ENCODE results near the gene TRIM9. TPM values are rescaled to one million over a fixed set of nuclear protein-coding genes. Genes with fewer than 3 reads are reported as not detected.
A peak's percentile ranks its signal among the peaks of the same experiment; 100 is the strongest.

TRIM9 gene
- total and polyA plus RNA-seq, 9 of the 15 experiments (the other 6 are each of a cell fraction or from before 2014, with no cell fraction given): 0.03 to 0.15 (median 0.04) TPM; not detected in 4

DNA sequence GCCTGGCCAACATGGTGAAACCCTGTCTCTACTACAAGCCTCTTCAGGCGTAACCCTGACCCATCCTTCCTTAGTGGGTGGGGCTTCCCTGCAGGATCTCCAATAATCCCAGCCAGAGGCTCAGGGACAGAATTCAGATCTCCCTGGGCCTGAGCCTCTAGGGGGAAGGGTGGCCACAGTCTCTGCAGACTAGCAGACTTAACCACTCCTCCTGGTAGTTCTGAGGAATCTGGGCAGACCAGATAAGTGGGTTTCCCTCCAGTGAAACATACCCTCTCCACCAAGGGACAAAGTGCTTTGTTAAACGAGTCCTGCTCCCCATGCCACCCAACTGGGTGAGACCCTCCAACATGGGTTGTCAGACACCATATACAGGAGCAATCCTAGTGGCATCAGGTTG is 36.6 kb upstream of the TRIM9 start (continued):
- TF ChIP-seq, protein P1, sequence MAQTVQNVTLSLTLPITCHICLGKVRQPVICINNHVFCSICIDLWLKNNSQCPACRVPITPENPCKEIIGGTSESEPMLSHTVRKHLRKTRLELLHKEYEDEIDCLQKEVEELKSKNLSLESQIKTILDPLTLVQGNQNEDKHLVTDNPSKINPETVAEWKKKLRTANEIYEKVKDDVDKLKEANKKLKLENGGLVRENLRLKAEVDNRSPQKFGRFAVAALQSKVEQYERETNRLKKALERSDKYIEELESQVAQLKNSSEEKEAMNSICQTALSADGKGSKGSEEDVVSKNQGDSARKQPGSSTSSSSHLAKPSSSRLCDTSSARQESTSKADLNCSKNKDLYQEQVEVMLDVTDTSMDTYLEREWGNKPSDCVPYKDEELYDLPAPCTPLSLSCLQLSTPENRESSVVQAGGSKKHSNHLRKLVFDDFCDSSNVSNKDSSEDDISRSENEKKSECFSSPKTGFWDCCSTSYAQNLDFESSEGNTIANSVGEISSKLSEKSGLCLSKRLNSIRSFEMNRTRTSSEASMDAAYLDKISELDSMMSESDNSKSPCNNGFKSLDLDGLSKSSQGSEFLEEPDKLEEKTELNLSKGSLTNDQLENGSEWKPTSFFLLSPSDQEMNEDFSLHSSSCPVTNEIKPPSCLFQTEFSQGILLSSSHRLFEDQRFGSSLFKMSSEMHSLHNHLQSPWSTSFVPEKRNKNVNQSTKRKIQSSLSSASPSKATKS (CRISPR knock-in tag; IDR thresholded peaks at IDR 0.05): no peak

DNA sequence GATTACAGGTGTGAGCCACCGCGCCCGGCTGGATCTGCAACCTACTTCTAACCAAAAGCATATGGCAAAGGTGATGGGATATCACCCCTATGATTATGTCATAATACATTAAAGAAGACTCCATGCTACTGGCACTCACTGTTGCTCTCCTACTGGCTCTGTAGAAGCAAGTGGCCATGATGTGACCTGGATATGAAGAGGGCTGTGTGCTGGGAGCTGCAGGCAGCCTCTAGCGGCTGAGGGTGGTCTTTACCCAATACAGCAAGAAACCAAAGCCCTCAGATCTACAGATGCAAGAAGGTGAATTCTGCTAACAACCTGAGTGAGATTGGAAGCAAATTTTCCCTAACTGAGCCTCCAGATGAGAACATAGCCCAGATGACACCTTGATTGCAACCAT is 34.2 kb upstream of the TRIM9 start:
- no peak for FAIRE-seq
- CTCF ChIA-PET (ENCODE audit: low intra/inter-chr PET ratio): no interaction called here
- POLR2A ChIA-PET: no interaction called here

More for the DNA sequence above, 34.2 kb upstream of the TRIM9 start:
- Histone ChIP-seq H4K20me1 (replicated peaks; ENCODE audit: control insufficient read depth, insufficient read depth, low read length) (no peaks in the 10 kb centered on the region), H3K9me3 (replicated peaks; ENCODE audit: control insufficient read depth, insufficient read depth, low read depth, low read length) (no peaks in the 10 kb centered on the region), H3K4me2 (ENCODE audit: insufficient read depth, low read length) (no peak overlapping the region), H3K9me1 (ENCODE audit: control insufficient read depth, insufficient read depth, low read length) (no peaks in the 10 kb centered on the region), H3K79me2 (ENCODE audit: control insufficient read depth, insufficient read depth, low read length) (no peaks in the 10 kb centered on the region), H3K27ac (ENCODE audit: extremely low read depth, low read depth, low read length) (no peak overlapping the region), H3K4me1 (replicated peaks in 1 of 2; ENCODE audit: control insufficient read depth in 2 of 2, insufficient read depth in 2 of 2, low read length in 2 of 2) (no peaks in the 10 kb centered on the region), H3K36me3 (ENCODE audit: control insufficient read depth, insufficient read depth, low read length) (no peaks in the 10 kb centered on the region), H2AFZ (ENCODE audit: low read depth, low read length) (no peak overlapping the region), H3K9ac (ENCODE audit: insufficient read depth in 1 of 2, low read depth in 2 of 2, low read length in 2 of 2) (no peak overlapping the region), H3K27me3 (ENCODE audit: control insufficient read depth in 2 of 2, insufficient read depth in 2 of 2, low read length in 2 of 2) (no peaks in the 10 kb centered on the region), H3K4me3 (no peak overlapping the region)
- in situ Hi-C loops (cut with MboI) (no loop called here), intact Hi-C loops (cut with micrococcal nuclease) (no loop called here)
- DNase-seq (ENCODE audit: extremely low read depth in 1 of 4, low spot score in 3 of 4) (peak in 2 of 4 experiments; percentile 1 to 5), ATAC-seq (peak; percentile 72)
- no TSS peak for BruUV-seq (replicated peaks)
- 0% methylated on average over 1 of the region's 4 CpGs for WGBS (ENCODE audit: insufficient coverage, low coverage, missing lambda C conversion rate)
- peak in 1 of 2 experiments; percentile 10; a peak in 1 of 4 replicates for TF ChIP-seq RAD21 (CRISPR knock-in tag; conservative IDR thresholded peaks at IDR 0.05 in 1 of 2, IDR thresholded peaks at IDR 0.05 in 1 of 2)
- TF ChIP-seq, protein P2, sequence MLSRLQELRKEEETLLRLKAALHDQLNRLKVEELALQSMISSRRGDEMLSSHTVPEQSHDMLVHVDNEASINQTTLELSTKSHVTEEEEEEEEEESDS (CRISPR knock-in tag; IDR thresholded peaks at IDR 0.05): no peak
- TF ChIP-seq, protein P3, sequence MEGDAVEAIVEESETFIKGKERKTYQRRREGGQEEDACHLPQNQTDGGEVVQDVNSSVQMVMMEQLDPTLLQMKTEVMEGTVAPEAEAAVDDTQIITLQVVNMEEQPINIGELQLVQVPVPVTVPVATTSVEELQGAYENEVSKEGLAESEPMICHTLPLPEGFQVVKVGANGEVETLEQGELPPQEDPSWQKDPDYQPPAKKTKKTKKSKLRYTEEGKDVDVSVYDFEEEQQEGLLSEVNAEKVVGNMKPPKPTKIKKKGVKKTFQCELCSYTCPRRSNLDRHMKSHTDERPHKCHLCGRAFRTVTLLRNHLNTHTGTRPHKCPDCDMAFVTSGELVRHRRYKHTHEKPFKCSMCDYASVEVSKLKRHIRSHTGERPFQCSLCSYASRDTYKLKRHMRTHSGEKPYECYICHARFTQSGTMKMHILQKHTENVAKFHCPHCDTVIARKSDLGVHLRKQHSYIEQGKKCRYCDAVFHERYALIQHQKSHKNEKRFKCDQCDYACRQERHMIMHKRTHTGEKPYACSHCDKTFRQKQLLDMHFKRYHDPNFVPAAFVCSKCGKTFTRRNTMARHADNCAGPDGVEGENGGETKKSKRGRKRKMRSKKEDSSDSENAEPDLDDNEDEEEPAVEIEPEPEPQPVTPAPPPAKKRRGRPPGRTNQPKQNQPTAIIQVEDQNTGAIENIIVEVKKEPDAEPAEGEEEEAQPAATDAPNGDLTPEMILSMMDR (IDR thresholded peaks at IDR 0.05 in 2 of 3, conservative IDR thresholded peaks at IDR 0.05 in 1 of 3; ENCODE audit: insufficient read depth in 2 of 3, low read depth in 1 of 3, low read length in 3 of 3): 0 out of 6 replicates have a peak, but pooled peaks of 1 of the 3 experiments have one; percentile 18
- TF ChIP-seq KLF1 (tag; IDR thresholded peaks at IDR 0.05): no peak

Measured in K562 (cell line).